Hematopoietic multipotent progenitor cell treated with erythropoietin and hydrocortisone succinate and interleukin-3 and kit ligand, for 17 days (in vitro differentiated cells): Measurements from ENCODE around the gene KCNJ13.
"Not testable (repeated sequence)": the region's sequence is repeated elsewhere in the genome, so short reads cannot be mapped to it uniquely, and the experiment has no call there.

Experiments
- DNase-seq: peaks from one replicate; pipeline ENCODE4 v3.0.0-alpha.2; 2015; ENCODE audit warnings: low spot score

The KCNJ13 gene

GRCh38 chr2:232761301-232761907 is 15.0 kb downstream of the KCNJ13 start:
- DNase-seq = peak; percentile 50

- no peak for DNase-seq
Measured at GRCh38 chr2:232757905-232758304, 18.5 kb downstream of the KCNJ13 start.

GRCh38 chr2:232750135-232750671 is 26.2 kb downstream of the KCNJ13 start:
- DNase-seq = no peak

- no peak for DNase-seq
Measured at GRCh38 chr2:232749331-232749730, 27.0 kb downstream of the KCNJ13 start.

GRCh38 chr2:232748038-232748437 is 28.3 kb downstream of the KCNJ13 start:
- no peak for DNase-seq

GRCh38 chr2:232744963-232745362 is 31.4 kb downstream of the KCNJ13 start:
- DNase-seq = no peak

GRCh38 chr2:232741972-232742371 is 34.4 kb downstream of the KCNJ13 start:
- no peak for DNase-seq

- DNase-seq = no peak
Measured at GRCh38 chr2:232741294-232741693, 35.1 kb downstream of the KCNJ13 start.

- no peak for DNase-seq
Measured at GRCh38 chr2:232731470-232731869, 44.9 kb downstream of the KCNJ13 start.

- DNase-seq = no peak
Measured at GRCh38 chr2:232728785-232729184, 47.6 kb downstream of the KCNJ13 start.

- no peak for DNase-seq
Measured at GRCh38 chr2:232723027-232723426, 53.3 kb downstream of the KCNJ13 start.

GRCh38 chr2:232721882-232722281 is 54.5 kb downstream of the KCNJ13 start:
- DNase-seq = no peak

GRCh38 chr2:232721261-232721660 is 55.1 kb downstream of the KCNJ13 start:
- no peak for DNase-seq

- DNase-seq = not testable (repeated sequence)
Measured at GRCh38 chr2:232720056-232720455, 56.3 kb downstream of the KCNJ13 start.
